T-helper 2 cell treated with Interferon-gamma antibody and Interleukin-4, amounts not matched to agents 5 μg/mL and 100 μg/mL, for 36 hours (primary cell): ENCODE data around the gene SCN7A.

Experiments
- DNase-seq: peaks from one replicate; pipeline ENCODE4 v3.0.0; 2021; ENCODE audit warnings: low spot score
- H3K27ac Mint-ChIP-seq: one replicate; pipeline ENCODE4 v1.8.0; 2021; ENCODE audit warnings: mild to moderate bottlenecking, mixed read lengths
- H3K27me3 Mint-ChIP-seq: one replicate; pipeline ENCODE4 v1.8.0; 2021; ENCODE audit warnings: low read depth, mixed read lengths
- H3K36me3 Mint-ChIP-seq: one replicate; pipeline ENCODE4 v1.8.0; 2021; ENCODE audit warnings: low read depth, mixed read lengths
- H3K4me1 Mint-ChIP-seq: one replicate; pipeline ENCODE4 v1.8.0; 2021; ENCODE audit warnings: low read depth, mixed read lengths
- H3K4me3 Mint-ChIP-seq: one replicate; pipeline ENCODE4 v1.8.0; 2022; ENCODE audit warnings: mild to moderate bottlenecking, moderate library complexity, mixed read lengths
- H3K9me3 Mint-ChIP-seq: one replicate; pipeline ENCODE4 v1.8.0; 2021; ENCODE audit warnings: mixed read lengths

The SCN7A gene

GRCh38 chr2:166494140-166494624, at the start of gene SCN7A:
Gene SCN7A (minus strand): TSS chr2:166494249. CDS start chr2:166477696, 16,553 bp downstream.
- Mint-ChIP-seq H3K4me1 (no peaks in the 10 kb centered on the region), H3K9me3 (no peaks in the 10 kb centered on the region), H3K36me3 (no peaks in the 10 kb centered on the region), H3K27ac (no peak within 1 kb of the TSS), H3K4me3 (no peak within 1 kb of the TSS), H3K27me3 (no peaks in the 10 kb centered on the region)
- no peak for DNase-seq

GRCh38 chr2:166539340-166540162, 45.5 kb upstream of the SCN7A start:
- peaks cover 3% of the 10 kb centered on the region for H3K4me1 Mint-ChIP-seq
- H3K4me3 Mint-ChIP-seq = no peak overlapping the region
- no peaks in the 10 kb centered on the region for H3K27me3 Mint-ChIP-seq
- DNase-seq = no peak
- no peaks in the 10 kb centered on the region for H3K36me3 Mint-ChIP-seq
- H3K27ac Mint-ChIP-seq = no peak overlapping the region
- H3K9me3 Mint-ChIP-seq = no peaks in the 10 kb centered on the region

- no peaks in the 10 kb centered on the region for H3K9me3 Mint-ChIP-seq
- H3K4me1 Mint-ChIP-seq = peaks cover 3% of the 10 kb centered on the region
- DNase-seq = no peak
- no peaks in the 10 kb centered on the region for H3K36me3 Mint-ChIP-seq
- H3K27me3 Mint-ChIP-seq = no peaks in the 10 kb centered on the region
- no peak overlapping the region for H3K4me3 Mint-ChIP-seq
- no peak overlapping the region for H3K27ac Mint-ChIP-seq
Measured at GRCh38 chr2:166536111-166536510, 42.1 kb upstream of the SCN7A start.

- no peak for DNase-seq
Measured at GRCh38 chr2:166521155-166521554, 27.1 kb upstream of the SCN7A start.

GRCh38 chr2:166520604-166521003, 26.6 kb upstream of the SCN7A start:
- Mint-ChIP-seq H3K4me3 (no peak overlapping the region), H3K27me3 (no peaks in the 10 kb centered on the region), H3K27ac (no peak overlapping the region), H3K4me1 (no peaks in the 10 kb centered on the region), H3K36me3 (no peaks in the 10 kb centered on the region), H3K9me3 (no peaks in the 10 kb centered on the region)
- DNase-seq = no peak

More at GRCh38 chr2:166521155-166521554, 27.1 kb upstream of the SCN7A start:
- Mint-ChIP-seq H3K4me3 (no peak overlapping the region), H3K27me3 (no peaks in the 10 kb centered on the region), H3K27ac (no peak overlapping the region), H3K36me3 (no peaks in the 10 kb centered on the region), H3K9me3 (no peaks in the 10 kb centered on the region), H3K4me1 (no peaks in the 10 kb centered on the region)

- no peak for DNase-seq
- Mint-ChIP-seq H3K9me3 (no peaks in the 10 kb centered on the region), H3K27ac (no peak overlapping the region), H3K4me1 (no peaks in the 10 kb centered on the region), H3K4me3 (no peak overlapping the region), H3K36me3 (no peaks in the 10 kb centered on the region), H3K27me3 (no peaks in the 10 kb centered on the region)
Measured at GRCh38 chr2:166519391-166519962, 25.4 kb upstream of the SCN7A start.

GRCh38 chr2:166518634-166519390, 24.8 kb upstream of the SCN7A start:
- H3K4me1 Mint-ChIP-seq = no peaks in the 10 kb centered on the region
- no peak overlapping the region for H3K27ac Mint-ChIP-seq
- H3K4me3 Mint-ChIP-seq = no peak overlapping the region
- no peaks in the 10 kb centered on the region for H3K36me3 Mint-ChIP-seq
- H3K9me3 Mint-ChIP-seq = no peaks in the 10 kb centered on the region
- no peaks in the 10 kb centered on the region for H3K27me3 Mint-ChIP-seq
- no peak for DNase-seq

- Mint-ChIP-seq H3K9me3 (no peaks in the 10 kb centered on the region), H3K27ac (no peak overlapping the region), H3K4me3 (no peak overlapping the region), H3K36me3 (no peaks in the 10 kb centered on the region), H3K27me3 (no peaks in the 10 kb centered on the region), H3K4me1 (no peaks in the 10 kb centered on the region)
- no peak for DNase-seq
Measured at GRCh38 chr2:166517533-166518061, 23.5 kb upstream of the SCN7A start.

GRCh38 chr2:166516712-166517303, 22.8 kb upstream of the SCN7A start:
- H3K4me1 Mint-ChIP-seq = no peaks in the 10 kb centered on the region
- no peak for DNase-seq
- no peaks in the 10 kb centered on the region for H3K36me3 Mint-ChIP-seq
- no peak overlapping the region for H3K27ac Mint-ChIP-seq
- no peaks in the 10 kb centered on the region for H3K9me3 Mint-ChIP-seq
- no peaks in the 10 kb centered on the region for H3K27me3 Mint-ChIP-seq
- no peak overlapping the region for H3K4me3 Mint-ChIP-seq

GRCh38 chr2:166513952-166514351, 19.9 kb upstream of the SCN7A start:
- no peaks in the 10 kb centered on the region for H3K27me3 Mint-ChIP-seq
- no peak overlapping the region for H3K27ac Mint-ChIP-seq
- DNase-seq = no peak
- H3K9me3 Mint-ChIP-seq = no peaks in the 10 kb centered on the region
- H3K36me3 Mint-ChIP-seq = no peaks in the 10 kb centered on the region
- no peaks in the 10 kb centered on the region for H3K4me1 Mint-ChIP-seq
- no peak overlapping the region for H3K4me3 Mint-ChIP-seq

GRCh38 chr2:166499281-166499680, 5.2 kb upstream of the SCN7A start:
- Mint-ChIP-seq H3K9me3 (no peaks in the 10 kb centered on the region), H3K27me3 (no peaks in the 10 kb centered on the region), H3K36me3 (no peaks in the 10 kb centered on the region), H3K4me3 (no peak overlapping the region), H3K4me1 (no peaks in the 10 kb centered on the region), H3K27ac (no peak overlapping the region)
- no peak for DNase-seq

- Mint-ChIP-seq H3K36me3 (no peaks in the 10 kb centered on the region), H3K27ac (no peak overlapping the region), H3K9me3 (no peaks in the 10 kb centered on the region), H3K4me3 (no peak overlapping the region), H3K27me3 (no peaks in the 10 kb centered on the region), H3K4me1 (no peaks in the 10 kb centered on the region)
- no peak for DNase-seq
Measured at GRCh38 chr2:166491461-166491860, 2.6 kb downstream of the SCN7A start.

GRCh38 chr2:166487171-166487570, 6.9 kb downstream of the SCN7A start:
- Mint-ChIP-seq H3K9me3 (no peaks in the 10 kb centered on the region), H3K4me3 (no peak overlapping the region), H3K27me3 (no peaks in the 10 kb centered on the region), H3K36me3 (no peaks in the 10 kb centered on the region), H3K27ac (no peak overlapping the region), H3K4me1 (no peaks in the 10 kb centered on the region)
- DNase-seq = no peak
